H9 (cell line): ENCODE results near the gene HRH1. TPM values are rescaled to one million over a fixed set of nuclear protein-coding genes. Genes with fewer than 3 reads are reported as not detected.

Source experiments
- DNase-seq: peaks from one replicate; pipeline ENCODE4 v3.0.0-alpha.2; 2017
- H2AFZ ChIP-seq: one replicate; pipeline ENCODE4 v1.6.1; 2013; ENCODE audit warnings: mild to moderate bottlenecking, low read length, control low read depth, moderate library complexity
- H2AK5ac ChIP-seq: 2 replicates; pipeline ENCODE4 v1.6.1; 2013; ENCODE audit warnings: low read length, control low read depth, mixed read lengths; ENCODE audit not compliant: insufficient read length
- H2BK120ac ChIP-seq: one replicate; pipeline ENCODE4 v1.6.1; 2013; ENCODE audit warnings: low read depth, mild to moderate bottlenecking, low read length, control low read depth, inconsistent platforms; ENCODE audit not compliant: poor library complexity, severe bottlenecking
- H2BK12ac ChIP-seq: 2 replicates; pipeline ENCODE4 v1.6.1; 2013; ENCODE audit warnings: low read length, control low read depth, mixed read lengths, low read depth; ENCODE audit not compliant: insufficient read length
- H2BK15ac ChIP-seq: 2 replicates; pipeline ENCODE4 v1.6.1; 2013; ENCODE audit warnings: low read depth, low read length, control low read depth
- H2BK20ac ChIP-seq: one replicate; pipeline ENCODE4 v1.6.1; 2013; ENCODE audit warnings: low read depth, mild to moderate bottlenecking, low read length, control low read depth, inconsistent platforms; ENCODE audit not compliant: poor library complexity, severe bottlenecking
- H2BK5ac ChIP-seq: 2 replicates; pipeline ENCODE4 v1.6.1; 2013; ENCODE audit warnings: low read length, control low read depth, mixed read lengths; ENCODE audit not compliant: insufficient read length
- H3K14ac ChIP-seq: 2 replicates; pipeline ENCODE4 v1.6.1; 2013; ENCODE audit warnings: low read length, control low read depth; ENCODE audit not compliant: insufficient read depth
- H3K18ac ChIP-seq: 2 replicates; pipeline ENCODE4 v1.6.1; 2013; ENCODE audit warnings: low read depth, mild to moderate bottlenecking, mixed read lengths, low read length, control low read depth; ENCODE audit not compliant: insufficient read length
- H3K23ac ChIP-seq: 2 replicates; pipeline ENCODE4 v1.6.1; 2013; ENCODE audit warnings: low read length, control low read depth, mixed read lengths, low read depth; ENCODE audit not compliant: insufficient read length
- H3K23me2 ChIP-seq: 2 replicates; pipeline ENCODE4 v1.6.1; 2013; ENCODE audit warnings: low read depth, mild to moderate bottlenecking, mixed read lengths, low read length, control low read depth; ENCODE audit not compliant: insufficient read length, poor library complexity, severe bottlenecking
- H3K27ac ChIP-seq: 2 replicates; pipeline ENCODE4 v1.5.1; 2013; ENCODE audit warnings: low read length, control low read depth, mixed read lengths, low read depth; ENCODE audit not compliant: insufficient read length
- H3K27me3 ChIP-seq: 2 replicates; pipeline ENCODE4 v1.6.1; 2013; ENCODE audit warnings: low read length, control low read depth, inconsistent platforms; ENCODE audit not compliant: insufficient read depth
- H3K4ac ChIP-seq: 2 replicates; pipeline ENCODE4 v1.6.1; 2013; ENCODE audit warnings: low read depth, mild to moderate bottlenecking, control low read depth, inconsistent platforms, low read length, moderate library complexity
- H3K4me1 ChIP-seq: 2 replicates; pipeline ENCODE4 v1.6.1; 2013; ENCODE audit warnings: low read length, control low read depth, inconsistent platforms; ENCODE audit not compliant: insufficient read depth
- H3K4me2 ChIP-seq: 2 replicates; pipeline ENCODE4 v1.6.1; 2013; ENCODE audit warnings: low read length, control low read depth, mixed read lengths; ENCODE audit not compliant: insufficient read length, insufficient read depth
- H3K56ac ChIP-seq: 2 replicates; pipeline ENCODE4 v1.6.1; 2013; ENCODE audit warnings: low read depth, mild to moderate bottlenecking, mixed read lengths, low read length, control low read depth; ENCODE audit not compliant: insufficient read length
- H3K79me1 ChIP-seq: 2 replicates; pipeline ENCODE4 v1.6.1; 2013; ENCODE audit warnings: low read depth, mild to moderate bottlenecking, moderate library complexity, low read length, control low read depth, inconsistent platforms; ENCODE audit not compliant: insufficient read depth, poor library complexity, severe bottlenecking
- H3K79me2 ChIP-seq: 2 replicates; pipeline ENCODE4 v1.6.1; 2013; ENCODE audit warnings: low read length, control low read depth, inconsistent platforms; ENCODE audit not compliant: insufficient read depth
- H3K9ac ChIP-seq: 2 replicates; pipeline ENCODE4 v1.6.1; 2013; ENCODE audit warnings: low read length, control low read depth, mixed read lengths; ENCODE audit not compliant: insufficient read length; ENCODE audit errors: extremely low read depth
- H3K9me3 ChIP-seq: one replicate; pipeline ENCODE4 v1.6.1; 2013; ENCODE audit warnings: low read depth, low read length, inconsistent platforms; ENCODE audit not compliant: control insufficient read depth
- H3T11ph ChIP-seq: one replicate; pipeline ENCODE4 v1.6.1; 2013; ENCODE audit warnings: mild to moderate bottlenecking, low read length, control low read depth, inconsistent platforms
- H4K20me1 ChIP-seq: one replicate; pipeline ENCODE4 v1.6.1; 2013; ENCODE audit not compliant: control insufficient read depth, insufficient read length, insufficient read depth
- H4K5ac ChIP-seq: 2 replicates; pipeline ENCODE4 v1.6.1; 2013; ENCODE audit warnings: low read depth, mild to moderate bottlenecking, mixed read lengths, low read length, control low read depth; ENCODE audit not compliant: insufficient read length
- H4K8ac ChIP-seq: replicated peaks from 2 replicates; pipeline ENCODE4 v1.6.1; 2013; ENCODE audit warnings: low read length, control low read depth, mixed read lengths, low read depth; ENCODE audit not compliant: insufficient read length
- H4K91ac ChIP-seq: 2 replicates; pipeline ENCODE4 v1.6.1; 2013; ENCODE audit warnings: low read depth, mild to moderate bottlenecking, moderate library complexity, mixed read lengths, low read length, control low read depth; ENCODE audit not compliant: insufficient read length
- H3K27ac Mint-ChIP-seq, 3 experiments: 2 replicates in 2 of 3; 3 replicates in 1 of 3; pipeline ENCODE4 v1.8.0; 2020 to 2021; ENCODE audit warnings: mixed read lengths in 3 of 3, mild to moderate bottlenecking in 1 of 3, moderate library complexity in 1 of 3
- H3K27me3 Mint-ChIP-seq: 2 replicates; pipeline ENCODE4 v1.8.0; 2021; ENCODE audit warnings: low read depth, mild to moderate bottlenecking, moderate library complexity, mixed read lengths
- H3K36me3 Mint-ChIP-seq, 3 experiments: 2 replicates in 2 of 3; 3 replicates in 1 of 3; pipeline ENCODE4 v1.8.0; 2020 to 2021; ENCODE audit warnings: low read depth in 3 of 3, mixed read lengths in 3 of 3; ENCODE audit not compliant: insufficient read depth in 1 of 3
- H3K4me1 Mint-ChIP-seq, 2 experiments: 2 replicates each; pipeline ENCODE4 v1.8.0; 2020; ENCODE audit warnings: mixed read lengths in 2 of 2
- H3K4me3 Mint-ChIP-seq, 2 experiments: 2 replicates in 1 of 2; 3 replicates in 1 of 2; pipeline ENCODE4 v1.8.0; 2020 to 2021; ENCODE audit warnings: mild to moderate bottlenecking in 2 of 2, mixed read lengths in 2 of 2, moderate library complexity in 1 of 2
- H3K9me3 Mint-ChIP-seq, 2 experiments: 2 replicates in 1 of 2; 3 replicates in 1 of 2; pipeline ENCODE4 v1.8.0; 2020; ENCODE audit warnings: mild to moderate bottlenecking in 2 of 2, mixed read lengths in 2 of 2, moderate library complexity in 1 of 2
- CTCF ChIP-seq: fragments of 200-600 bp; sonication (generic); conservative IDR thresholded peaks from 3 replicates; pipeline ENCODE4 v1.8.0; 2021; ENCODE audit warnings: antibody characterized with exemption, mild to moderate bottlenecking
- WGBS: extraction: QIAGEN DNeasy Blood & Tissue Kit; methylation state at CpG from one replicate; pipeline ENCODE4 v1.1.7; 2013; ENCODE audit warnings: missing lambda C conversion rate, low lambda C conversion rate, mixed read lengths; ENCODE audit not compliant: insufficient read length; ENCODE audit errors: extremely low coverage; 5-methylcytosine and 5-hydroxymethylcytosine counted together
- total RNA-seq: library from RNA; stranded (reverse); gene quantifications from 2 replicates; pipeline ENCODE4 v1.2.1, GENCODE V29; 2021

Gene HRH1
- total RNA-seq, 1 experiment from 2014 or later: 0.74 TPM

- no peak overlapping the region for H3K4me3 Mint-ChIP-seq
- H3K27ac ChIP-seq: no peak overlapping the region
- no peak overlapping the region for H4K5ac ChIP-seq
- no peak overlapping the region for H3K56ac ChIP-seq
- H3K79me1 ChIP-seq: no peaks in the 10 kb centered on the region
- H3K79me2 ChIP-seq: no peaks in the 10 kb centered on the region
- no peak overlapping the region for H2BK5ac ChIP-seq
- no peak overlapping the region for H3K27ac Mint-ChIP-seq
- no peak overlapping the region for H3K9ac ChIP-seq
- no peak overlapping the region for H2BK15ac ChIP-seq
- no peak overlapping the region for H3T11ph ChIP-seq
- no peaks in the 10 kb centered on the region for H3K9me3 ChIP-seq
- no peaks in the 10 kb centered on the region for H3K27me3 ChIP-seq
- H4K91ac ChIP-seq: no peak overlapping the region
- H3K4me1 ChIP-seq: no peaks in the 10 kb centered on the region
- WGBS: no CpG with 5 or more reads among the region's 8 CpGs
- no peak overlapping the region for H2AK5ac ChIP-seq
- H3K9me3 Mint-ChIP-seq: no peaks in the 10 kb centered on the region; a peak in 1 of 5 replicates
- H3K23ac ChIP-seq: no peak overlapping the region
- no peak for DNase-seq
- peaks cover 2% of the 10 kb centered on the region; the same call in 1 of the 2 replicates for H3K27me3 Mint-ChIP-seq
- H3K4ac ChIP-seq: no peak overlapping the region
- H3K14ac ChIP-seq: no peak overlapping the region
- no peaks in the 10 kb centered on the region for H3K23me2 ChIP-seq
- no peak overlapping the region for H2BK20ac ChIP-seq
- no peak overlapping the region for H4K8ac ChIP-seq
- H2AFZ ChIP-seq: no peak overlapping the region
- no peaks in the 10 kb centered on the region for H3K36me3 Mint-ChIP-seq
- no peak overlapping the region for H3K18ac ChIP-seq
- no peak for TF ChIP-seq CTCF
- no peak overlapping the region for H2BK12ac ChIP-seq
- no peaks in the 10 kb centered on the region for H3K4me1 Mint-ChIP-seq
- no peak overlapping the region for H3K4me2 ChIP-seq
- H4K20me1 ChIP-seq: no peaks in the 10 kb centered on the region
- no peak overlapping the region for H2BK120ac ChIP-seq
Measured at GRCh38 chr3:11245276-11245675, 91.0 kb downstream of the HRH1 start.
